HCT116 (cell line): Measurements from ENCODE around the gene FGF19. TPM values are rescaled to one million over a fixed set of nuclear protein-coding genes. Genes with fewer than 3 reads are reported as not detected.

ENCODE experiments used
- ATAC-seq: fragments of 200-7000 bp; cut with Tn5 transposase; 2 replicates; pipeline ENCODE4 v1.9.1; 2020; ENCODE audit warnings: mild to moderate bottlenecking, moderate library complexity
- BruUV-seq: library from RNA; stranded (reverse); fragments of 400-500 nt; replicated peaks from 2 replicates; lab custom pipeline; 2021; lab: Mats Ljungman, UMichigan
- CTCF ChIA-PET: fragments of 300-600 bp; sonication (Branson Sonifier 250); formaldehyde crosslinking; loops from one replicate; lab custom pipeline; 2021; ENCODE audit warnings: antibody characterized with exemption; lab: Charles Lee
- POLR2A ChIA-PET: fragments of 300-600, 350-600 bp; sonication (Branson Sonifier 250); formaldehyde crosslinking; loops from one replicate; lab custom pipeline; 2021; ENCODE audit warnings: antibody characterized with exemption; lab: Charles Lee
- RAD21 ChIA-PET, 2 experiments: fragments of 300-600 bp; sonication (Branson Sonifier 250); formaldehyde crosslinking; loops; one replicate each; lab custom pipeline; 2023; ENCODE audit warnings: low total read pairs in 2 of 2; ENCODE audit not compliant: uncharacterized antibody in 2 of 2, unreplicated experiment in 2 of 2, low non-redundant PET in 1 of 2; lab: Charles Lee
- DNase-seq: peaks from one replicate; pipeline ENCODE4 v3.0.0-alpha.2; 2010; ENCODE audit warnings: low read depth, low spot score
- H2AFZ ChIP-seq: fragments of 200-600 bp; shearing (Covaris generic), sonication (generic); 2 replicates; pipeline ENCODE4 v1.6.1; 2017; ENCODE audit warnings: low read depth, mixed run types, mixed read lengths, antibody characterized with exemption, low read length; ENCODE audit not compliant: poor library complexity, severe bottlenecking
- H3K27ac ChIP-seq: 2 replicates; pipeline ENCODE4 v1.5.1; 2012; ENCODE audit warnings: low read depth, low read length
- H3K27me3 ChIP-seq: fragments of 200-600 bp; sonication (generic); 2 replicates; pipeline ENCODE4 v1.6.1; 2016; ENCODE audit warnings: mixed run types, low read length, mixed read lengths; ENCODE audit not compliant: insufficient read depth
- H3K36me3 ChIP-seq, 2 experiments: fragments of 200-500 bp in 1 of 2; fragments of 200-600 bp in 1 of 2; sonication (Bioruptor generic) in 1 of 2; sonication (generic) in 1 of 2; 2 replicates each; pipeline versions ENCODE4 v1.5.1 to v1.6.1; 2014 to 2016; ENCODE audit warnings: low read length in 2 of 2, inconsistent platforms in 1 of 2, mixed read lengths in 1 of 2, mixed run types in 1 of 2; ENCODE audit not compliant: insufficient read depth in 2 of 2, control insufficient read depth in 1 of 2
- H3K4me1 ChIP-seq, 2 experiments: fragments of 200-600 bp in 1 of 2; sonication (generic) in 1 of 2; 2 replicates each; pipeline versions ENCODE4 v1.5.1 to v1.6.1; 2012 to 2017; ENCODE audit warnings: low read length in 2 of 2, inconsistent platforms in 1 of 2, mild to moderate bottlenecking in 1 of 2, mixed read lengths in 1 of 2, mixed run types in 1 of 2, moderate library complexity in 1 of 2; ENCODE audit not compliant: insufficient read depth in 2 of 2, control insufficient read depth in 1 of 2
- H3K4me2 ChIP-seq: fragments of 200-600 bp; sonication (generic); 2 replicates; pipeline ENCODE4 v1.6.1; 2017; ENCODE audit warnings: mixed run types, low read length, mixed read lengths
- H3K4me3 ChIP-seq, 2 experiments: fragments of 200-600 bp in 1 of 2; sonication (generic) in 1 of 2; replicated peaks in 1 of 2; 2 replicates each; pipeline ENCODE4 v1.5.1; 2011 to 2016; ENCODE audit warnings: low read length in 2 of 2, control low read depth in 1 of 2, low read depth in 1 of 2, mild to moderate bottlenecking in 1 of 2, mixed read lengths in 1 of 2, mixed run types in 1 of 2
- H3K79me2 ChIP-seq: fragments of 200-600 bp; sonication (generic); 2 replicates; pipeline ENCODE4 v1.6.1; 2017; ENCODE audit warnings: mild to moderate bottlenecking, mixed run types, low read length, moderate library complexity, mixed read lengths; ENCODE audit not compliant: insufficient read depth
- H3K9ac ChIP-seq: fragments of 200-600 bp; sonication (generic); 2 replicates; pipeline ENCODE4 v1.6.1; 2016; ENCODE audit warnings: low read length, mixed read lengths
- H3K9me2 ChIP-seq: fragments of 200-600 bp; sonication (generic), shearing (Covaris generic); 2 replicates; pipeline ENCODE4 v1.6.1; 2017; ENCODE audit warnings: mixed run types, mild to moderate bottlenecking, moderate library complexity; ENCODE audit not compliant: insufficient read depth
- H3K9me3 ChIP-seq, 2 experiments: fragments of 200-500 bp in 1 of 2; fragments of 200-600 bp in 1 of 2; sonication (Bioruptor generic) in 1 of 2; sonication (generic) in 1 of 2; 2 replicates each; pipeline ENCODE4 v1.6.1; 2014 to 2017; ENCODE audit warnings: low read length in 2 of 2, mixed read lengths in 2 of 2, inconsistent platforms in 1 of 2, low read depth in 1 of 2, mild to moderate bottlenecking in 1 of 2, mixed run types in 1 of 2, moderate library complexity in 1 of 2; ENCODE audit not compliant: control insufficient read depth in 1 of 2, insufficient read depth in 1 of 2
- H4K20me1 ChIP-seq: fragments of 200-600 bp; sonication (generic), shearing (Covaris generic); 2 replicates; pipeline ENCODE4 v1.6.1; 2017; ENCODE audit warnings: mixed run types, mild to moderate bottlenecking, moderate library complexity; ENCODE audit not compliant: insufficient read depth
- CBX3 ChIP-seq: IDR thresholded peaks from 2 replicates; pipeline ENCODE4 v1.6.1; 2012; ENCODE audit warnings: low read depth
- ELF1 ChIP-seq: IDR thresholded peaks from 2 replicates; pipeline ENCODE4 v1.6.1; 2012; ENCODE audit warnings: low read depth, borderline replicate concordance
- JUND ChIP-seq: IDR thresholded peaks from 2 replicates; pipeline ENCODE4 v1.6.1; 2012
- POLR2AphosphoS5 ChIP-seq: IDR thresholded peaks from 2 replicates; pipeline ENCODE4 v1.6.1; 2011; ENCODE audit warnings: mild to moderate bottlenecking, low read depth, low read length, moderate library complexity
- SP1 ChIP-seq: IDR thresholded peaks from 2 replicates; pipeline ENCODE4 v1.6.1; 2012; ENCODE audit warnings: low read depth
- SRF ChIP-seq: IDR thresholded peaks from 2 replicates; pipeline ENCODE4 v1.6.1; 2012; ENCODE audit warnings: low read depth
- TCF7L2 ChIP-seq: IDR thresholded peaks from 2 replicates; pipeline ENCODE4 v1.7.0; 2011; ENCODE audit warnings: borderline replicate concordance, inconsistent platforms; ENCODE audit not compliant: insufficient read depth, insufficient read length; ENCODE audit errors: extremely low read depth
- YY1 ChIP-seq: IDR thresholded peaks from 2 replicates; pipeline ENCODE4 v1.6.1; 2011; ENCODE audit warnings: low read length, low read depth, moderate library complexity, mild to moderate bottlenecking; ENCODE audit not compliant: insufficient replicate concordance; ENCODE audit errors: extremely low read depth
- ZNF274 ChIP-seq: fragments of 200-500 bp; sonication (Bioruptor generic); IDR thresholded peaks from 2 replicates; pipeline ENCODE4 v1.6.1; 2014; ENCODE audit warnings: mild to moderate bottlenecking, low read depth, low read length, inconsistent platforms
- intact Hi-C: fragments of 100-400 bp; cut with micrococcal nuclease; formaldehyde crosslinking; loops from 2 replicates; pipeline ENCODE4 v1.10.0; 2022
- total RNA-seq: library from RNA; stranded (reverse); gene quantifications from one replicate; pipeline ENCODE4 v1.2.1, GENCODE V29; 2021; ENCODE audit not compliant: unreplicated experiment
- TF ChIP-seq, protein P1 (sequence below): IDR thresholded peaks from 2 replicates; pipeline ENCODE4 v1.6.1; 2012
- TF ChIP-seq, protein P2 (sequence below): IDR thresholded peaks from 2 replicates; pipeline ENCODE4 v1.6.1; 2012; ENCODE audit warnings: low read depth

Gene FGF19
- total RNA-seq, 1 experiment from 2014 or later = 37.5 TPM

DNA sequence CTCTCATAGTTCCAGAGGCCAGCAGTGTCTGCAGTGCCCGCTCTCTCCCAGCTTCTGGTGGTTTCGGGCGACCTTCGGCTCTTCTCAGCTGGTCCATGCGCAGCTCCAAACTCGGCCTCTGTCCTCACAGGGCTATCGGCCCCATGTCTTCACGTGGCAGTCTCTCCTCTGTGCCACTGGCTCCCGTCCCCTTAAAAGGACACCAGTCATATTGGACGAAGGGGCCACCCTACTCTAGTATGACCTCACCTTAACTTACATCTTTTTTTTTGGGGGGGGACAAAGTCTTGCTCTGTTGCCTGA lies 42.5 kb downstream of the FGF19 start:
- H3K9me3 ChIP-seq = no peaks in the 10 kb centered on the region
- H3K9ac ChIP-seq = no peak overlapping the region
- ATAC-seq (no peak), DNase-seq (no peak)
- TF ChIP-seq POLR2AphosphoS5 (no peak), TCF7L2 (no peak), CBX3 (no peak), SRF (no peak), YY1 (no peak), ELF1 (no peak), SP1 (no peak), ZNF274 (no peak), JUND (no peak)
- TF ChIP-seq, protein P1, sequence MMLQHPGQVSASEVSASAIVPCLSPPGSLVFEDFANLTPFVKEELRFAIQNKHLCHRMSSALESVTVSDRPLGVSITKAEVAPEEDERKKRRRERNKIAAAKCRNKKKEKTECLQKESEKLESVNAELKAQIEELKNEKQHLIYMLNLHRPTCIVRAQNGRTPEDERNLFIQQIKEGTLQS = no peak
- TF ChIP-seq, protein P2, sequence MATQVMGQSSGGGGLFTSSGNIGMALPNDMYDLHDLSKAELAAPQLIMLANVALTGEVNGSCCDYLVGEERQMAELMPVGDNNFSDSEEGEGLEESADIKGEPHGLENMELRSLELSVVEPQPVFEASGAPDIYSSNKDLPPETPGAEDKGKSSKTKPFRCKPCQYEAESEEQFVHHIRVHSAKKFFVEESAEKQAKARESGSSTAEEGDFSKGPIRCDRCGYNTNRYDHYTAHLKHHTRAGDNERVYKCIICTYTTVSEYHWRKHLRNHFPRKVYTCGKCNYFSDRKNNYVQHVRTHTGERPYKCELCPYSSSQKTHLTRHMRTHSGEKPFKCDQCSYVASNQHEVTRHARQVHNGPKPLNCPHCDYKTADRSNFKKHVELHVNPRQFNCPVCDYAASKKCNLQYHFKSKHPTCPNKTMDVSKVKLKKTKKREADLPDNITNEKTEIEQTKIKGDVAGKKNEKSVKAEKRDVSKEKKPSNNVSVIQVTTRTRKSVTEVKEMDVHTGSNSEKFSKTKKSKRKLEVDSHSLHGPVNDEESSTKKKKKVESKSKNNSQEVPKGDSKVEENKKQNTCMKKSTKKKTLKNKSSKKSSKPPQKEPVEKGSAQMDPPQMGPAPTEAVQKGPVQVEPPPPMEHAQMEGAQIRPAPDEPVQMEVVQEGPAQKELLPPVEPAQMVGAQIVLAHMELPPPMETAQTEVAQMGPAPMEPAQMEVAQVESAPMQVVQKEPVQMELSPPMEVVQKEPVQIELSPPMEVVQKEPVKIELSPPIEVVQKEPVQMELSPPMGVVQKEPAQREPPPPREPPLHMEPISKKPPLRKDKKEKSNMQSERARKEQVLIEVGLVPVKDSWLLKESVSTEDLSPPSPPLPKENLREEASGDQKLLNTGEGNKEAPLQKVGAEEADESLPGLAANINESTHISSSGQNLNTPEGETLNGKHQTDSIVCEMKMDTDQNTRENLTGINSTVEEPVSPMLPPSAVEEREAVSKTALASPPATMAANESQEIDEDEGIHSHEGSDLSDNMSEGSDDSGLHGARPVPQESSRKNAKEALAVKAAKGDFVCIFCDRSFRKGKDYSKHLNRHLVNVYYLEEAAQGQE = no peak
- no peak overlapping the region for H3K4me3 ChIP-seq
- H3K79me2 ChIP-seq = no peaks in the 10 kb centered on the region
- no peak overlapping the region for H2AFZ ChIP-seq
- BruUV-seq = no TSS peak
- RAD21 ChIA-PET = no interaction called here
- H3K9me2 ChIP-seq = no peaks in the 10 kb centered on the region
- CTCF ChIA-PET = interaction anchor here (1.0 to 1.1 kb wide), 2 partner anchors 9 to 22 kb away, joined by 4 read pairs; no protein-coding TSS in a partner anchor
- no peaks in the 10 kb centered on the region for H4K20me1 ChIP-seq
- H3K36me3 ChIP-seq = no peaks in the 10 kb centered on the region; a peak in 1 of 4 replicates
- no peak overlapping the region for H3K27ac ChIP-seq
- intact Hi-C loops = no loop called here
- no peak overlapping the region for H3K4me2 ChIP-seq
- POLR2A ChIA-PET = no interaction called here
- no peaks in the 10 kb centered on the region for H3K4me1 ChIP-seq
- no peaks in the 10 kb centered on the region for H3K27me3 ChIP-seq
